ENCODE results near the gene CCNK.

The CCNK gene

DNA sequence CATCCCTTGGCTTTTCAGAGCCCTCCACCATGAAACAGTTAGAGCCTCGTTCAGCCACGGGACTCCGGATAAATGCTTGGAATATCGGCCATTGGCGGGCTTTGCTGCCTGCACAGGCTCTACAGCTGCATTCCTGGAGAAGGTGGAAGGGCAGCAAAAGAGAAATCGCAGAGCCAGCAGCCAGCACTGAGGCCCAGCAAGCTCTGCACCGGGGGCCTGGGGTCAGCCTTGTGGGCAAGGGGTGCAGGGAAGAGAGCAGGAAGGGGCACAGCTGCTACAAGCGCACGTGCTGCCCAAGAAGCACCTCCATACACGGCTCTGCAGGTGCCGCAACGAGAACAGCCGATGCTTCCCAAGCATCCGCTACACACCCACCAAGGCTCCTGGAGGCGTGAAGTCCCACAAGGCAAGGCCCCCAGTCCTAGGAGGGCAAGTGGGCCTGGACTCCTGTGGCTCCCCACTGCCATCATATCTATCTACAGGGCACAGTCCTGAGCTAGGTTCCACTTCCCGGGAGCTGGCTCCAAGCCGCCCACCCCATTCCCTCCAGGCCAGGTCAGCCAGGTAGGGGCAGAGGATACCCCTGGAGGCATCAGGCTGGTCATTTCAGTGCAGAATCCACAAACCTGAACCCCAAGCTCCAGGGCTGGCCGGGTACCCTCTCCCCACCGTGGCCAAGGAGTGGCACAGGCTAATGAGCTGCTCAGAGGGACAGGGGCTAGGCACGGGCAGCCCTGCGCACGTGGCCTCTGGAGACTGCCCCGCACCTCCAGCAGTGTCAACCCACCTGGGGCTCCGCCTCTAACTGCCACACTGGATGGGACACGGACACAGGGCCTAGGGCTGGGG lies 40.2 kb downstream of the CCNK start:
- H3K27ac ChIP-seq, result no peak overlapping the region

DNA sequence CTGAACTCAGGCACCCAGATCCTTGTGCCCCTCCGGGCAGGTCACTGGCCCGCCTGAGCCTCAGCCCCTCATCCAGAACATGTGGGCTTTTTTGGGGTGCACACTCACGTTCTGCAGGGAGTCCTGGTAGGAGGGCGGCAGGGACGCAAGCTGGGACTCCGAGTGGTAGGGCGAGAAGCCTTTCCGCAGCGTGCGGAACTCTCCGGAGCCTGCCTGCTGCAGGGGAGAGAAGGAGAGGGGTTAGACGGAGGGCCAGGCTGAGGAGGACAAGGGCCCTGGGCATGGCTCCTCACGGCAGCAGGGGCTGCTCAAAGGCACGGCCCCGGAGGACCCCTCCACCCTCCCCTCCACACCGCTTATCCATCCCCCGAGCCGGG lies 40.8 kb downstream of the CCNK start:
- H3K27ac ChIP-seq, result no peak overlapping the region
- TF ChIP-seq, protein P1, sequence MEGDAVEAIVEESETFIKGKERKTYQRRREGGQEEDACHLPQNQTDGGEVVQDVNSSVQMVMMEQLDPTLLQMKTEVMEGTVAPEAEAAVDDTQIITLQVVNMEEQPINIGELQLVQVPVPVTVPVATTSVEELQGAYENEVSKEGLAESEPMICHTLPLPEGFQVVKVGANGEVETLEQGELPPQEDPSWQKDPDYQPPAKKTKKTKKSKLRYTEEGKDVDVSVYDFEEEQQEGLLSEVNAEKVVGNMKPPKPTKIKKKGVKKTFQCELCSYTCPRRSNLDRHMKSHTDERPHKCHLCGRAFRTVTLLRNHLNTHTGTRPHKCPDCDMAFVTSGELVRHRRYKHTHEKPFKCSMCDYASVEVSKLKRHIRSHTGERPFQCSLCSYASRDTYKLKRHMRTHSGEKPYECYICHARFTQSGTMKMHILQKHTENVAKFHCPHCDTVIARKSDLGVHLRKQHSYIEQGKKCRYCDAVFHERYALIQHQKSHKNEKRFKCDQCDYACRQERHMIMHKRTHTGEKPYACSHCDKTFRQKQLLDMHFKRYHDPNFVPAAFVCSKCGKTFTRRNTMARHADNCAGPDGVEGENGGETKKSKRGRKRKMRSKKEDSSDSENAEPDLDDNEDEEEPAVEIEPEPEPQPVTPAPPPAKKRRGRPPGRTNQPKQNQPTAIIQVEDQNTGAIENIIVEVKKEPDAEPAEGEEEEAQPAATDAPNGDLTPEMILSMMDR (conservative IDR thresholded peaks at IDR 0.05), result no peak

More for the DNA sequence above, 40.2 kb downstream of the CCNK start:
- TF ChIP-seq, protein P1 (conservative IDR thresholded peaks at IDR 0.05), result no peak

DNA sequence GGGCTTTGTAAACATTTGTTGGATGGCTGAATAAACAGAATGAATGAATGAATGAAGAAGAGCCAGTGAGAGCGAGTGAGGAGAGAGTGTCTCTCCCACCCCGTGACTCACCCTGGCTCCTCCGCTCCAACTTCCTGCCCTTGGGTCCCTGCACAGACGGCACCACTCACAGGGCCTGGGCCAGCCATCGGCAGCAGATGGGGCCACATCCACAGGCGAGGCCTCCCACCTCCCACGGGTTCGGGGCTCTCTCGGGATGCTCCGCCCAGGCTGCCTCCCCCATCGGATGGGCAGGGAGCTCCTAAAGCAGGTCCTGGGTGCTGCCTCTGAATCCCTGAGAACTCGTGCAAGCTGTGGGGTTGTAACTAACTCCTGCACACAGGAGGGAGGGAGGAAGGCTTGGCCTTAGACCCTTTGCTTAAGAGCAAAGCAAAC lies 41.3 kb downstream of the CCNK start:
- no peak overlapping the region for H3K27ac ChIP-seq
- TF ChIP-seq, protein P1 (conservative IDR thresholded peaks at IDR 0.05), result no peak

DNA sequence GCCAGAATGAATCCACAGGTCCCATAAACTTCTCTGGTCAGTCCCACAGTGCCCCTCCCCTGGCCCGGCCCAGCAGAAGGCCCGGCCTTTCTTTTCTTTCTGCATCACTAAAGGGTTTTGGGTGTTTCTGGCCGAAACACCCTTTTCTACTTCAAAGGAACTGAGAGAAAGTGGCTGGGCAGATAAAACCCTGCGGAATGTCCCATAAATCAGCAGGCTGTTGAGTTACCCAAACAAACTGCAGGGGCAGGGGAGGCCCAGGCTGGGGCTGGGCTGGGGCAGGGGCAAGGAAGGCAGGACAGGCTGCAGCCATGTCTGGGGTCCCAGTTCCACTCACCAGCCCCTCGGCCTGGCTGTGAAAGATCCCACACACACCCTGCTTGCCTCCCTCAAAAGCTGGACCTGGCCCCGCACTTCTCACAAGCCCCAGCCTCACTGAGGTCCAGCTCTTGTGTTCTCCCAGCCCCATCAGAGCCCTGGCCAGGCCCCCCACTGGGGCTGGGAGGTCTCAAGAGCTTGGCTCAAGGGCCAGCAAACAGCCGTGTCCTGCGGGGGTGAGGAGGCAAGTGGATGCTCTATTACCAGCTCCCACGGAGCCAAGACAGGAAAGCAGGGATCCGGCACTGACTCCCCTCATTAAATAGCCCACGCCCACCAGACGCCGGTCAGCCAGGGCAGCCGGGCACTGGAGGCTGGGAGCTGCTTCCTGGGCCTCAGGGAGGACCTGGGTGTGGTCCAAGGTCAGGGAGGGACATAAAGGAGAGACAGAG lies 41.9 kb downstream of the CCNK start:
- H3K27ac ChIP-seq, result peak overlapping the region; percentile 57; the same call in 1 of the 2 replicates
- TF ChIP-seq, protein P1 (conservative IDR thresholded peaks at IDR 0.05), result no peak

DNA sequence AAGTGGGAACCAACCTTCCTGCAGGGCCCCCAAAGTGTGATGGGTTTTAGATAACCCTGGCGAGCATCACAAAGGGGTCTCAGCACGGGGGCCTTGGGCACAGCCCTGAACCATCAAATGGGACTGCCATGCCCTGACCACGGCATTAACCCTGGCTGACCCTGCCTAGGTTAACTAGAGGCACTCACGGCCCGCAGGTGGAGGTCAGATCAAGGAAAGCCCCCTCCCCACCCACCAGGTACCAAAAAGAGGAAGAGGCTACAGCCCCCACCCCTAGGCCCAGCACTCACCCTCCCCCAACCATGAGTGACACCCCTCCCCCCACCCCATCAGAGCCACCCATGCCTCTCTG lies 42.5 kb downstream of the CCNK start:
- TF ChIP-seq, protein P1 (conservative IDR thresholded peaks at IDR 0.05), result no peak
- peak overlapping the region; percentile 57 for H3K27ac ChIP-seq

DNA sequence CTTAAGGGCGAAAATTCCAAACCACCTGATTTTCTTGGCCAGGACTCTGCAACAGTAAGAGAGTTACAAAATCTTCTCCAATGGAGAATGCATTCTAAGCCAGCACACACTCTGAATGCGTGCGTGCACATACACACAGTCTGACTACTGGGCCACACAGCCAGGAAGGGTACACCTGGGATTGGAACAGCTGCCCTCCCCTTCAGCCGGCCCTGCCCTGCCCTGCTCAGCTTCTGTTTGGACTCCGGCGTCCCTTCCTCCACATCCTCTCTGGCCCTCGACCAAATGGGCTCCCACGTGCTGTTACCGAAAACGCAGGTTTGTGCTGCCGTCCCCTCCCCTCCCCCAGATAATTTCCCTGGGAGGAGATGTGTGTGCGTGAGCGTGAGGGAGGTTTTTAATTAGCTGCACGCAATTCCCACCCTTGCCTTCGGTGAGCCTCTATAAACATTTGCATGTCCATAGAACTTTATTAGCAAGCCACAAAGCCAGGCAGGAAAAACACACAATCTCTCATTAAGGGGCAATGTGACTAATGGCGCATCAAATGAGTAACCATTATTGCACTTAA lies 43.0 kb downstream of the CCNK start:
- TF ChIP-seq, protein P1 (conservative IDR thresholded peaks at IDR 0.05), result no peak
- H3K27ac ChIP-seq, result peak overlapping the region; percentile 57
